GM18526 (cell line): ENCODE results near the gene H2BK1.

Source experiments
- POLR2A ChIP-seq: IDR thresholded peaks from 3 replicates; pipeline ENCODE4 v1.6.1; 2011; ENCODE audit not compliant: insufficient read length; ENCODE audit errors: extremely low read depth

The H2BK1 gene

GRCh38 chr7:151204383-151205032 lies 5.8 kb downstream of the H2BK1 start:
- no peak for TF ChIP-seq POLR2A

DNA sequence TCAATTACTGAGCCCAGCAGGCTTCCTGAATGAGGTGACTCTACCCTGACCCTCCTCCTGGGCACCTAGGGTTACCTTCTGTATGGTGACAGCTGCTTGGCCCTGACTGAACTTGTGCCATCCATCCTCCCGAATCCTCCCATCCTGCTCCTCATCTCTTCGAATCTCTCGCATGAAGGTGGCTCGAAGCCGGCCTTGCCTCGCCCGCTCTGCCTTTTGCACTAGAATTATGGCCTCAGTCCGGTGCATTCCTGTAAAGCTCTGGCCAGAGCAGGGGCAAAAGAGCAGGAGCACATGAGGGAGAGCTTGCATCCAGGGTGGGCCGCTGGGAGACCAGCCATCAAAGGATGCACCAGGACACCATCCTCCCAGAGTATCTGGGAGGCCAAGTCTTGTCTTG lies 7.5 kb downstream of the H2BK1 start:
- TF ChIP-seq POLR2A, result no peak

DNA sequence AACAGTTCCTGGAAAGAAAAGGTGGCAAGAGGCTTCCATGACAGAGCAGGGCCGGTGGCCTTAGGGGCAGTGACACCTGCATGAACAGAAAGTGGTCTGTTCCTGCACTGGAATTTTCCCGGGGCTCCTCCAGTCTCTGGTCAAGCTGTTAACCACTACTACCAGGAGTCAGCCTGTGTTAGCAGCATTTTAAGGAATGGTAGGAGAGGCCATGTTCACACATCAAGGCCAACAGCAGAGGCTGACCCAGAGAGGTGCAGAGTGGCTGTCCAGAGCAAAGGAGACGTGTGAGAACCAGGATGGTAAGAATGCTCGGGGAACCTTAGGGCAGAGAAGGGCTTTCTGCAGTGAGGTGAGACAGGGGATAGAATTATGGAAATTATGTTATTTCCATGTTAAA lies 8.5 kb downstream of the H2BK1 start:
- TF ChIP-seq POLR2A, result no peak

DNA sequence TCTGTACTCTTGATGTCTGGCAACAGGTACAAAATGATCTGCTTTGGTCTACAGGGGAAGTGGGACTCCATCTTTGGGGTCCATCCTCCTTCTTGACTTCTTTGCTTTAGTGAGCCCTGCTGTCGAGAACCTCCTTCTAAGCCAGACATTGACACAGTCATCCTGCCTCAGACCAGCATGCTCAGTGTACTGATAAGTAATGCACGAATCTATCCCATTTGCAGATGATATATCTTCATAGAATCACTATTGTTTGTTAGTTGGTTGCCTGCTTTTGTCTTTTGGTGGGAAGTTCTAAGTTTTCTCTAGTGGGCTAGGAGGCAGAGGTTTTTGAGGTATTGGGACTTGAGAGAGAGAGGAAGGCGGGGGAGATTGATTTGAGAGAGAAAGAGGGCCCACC lies 8.9 kb downstream of the H2BK1 start:
- no peak for TF ChIP-seq POLR2A

GRCh38 chr7:151198945-151199848 lies 11.1 kb downstream of the H2BK1 start:
- TF ChIP-seq POLR2A, result no peak

DNA sequence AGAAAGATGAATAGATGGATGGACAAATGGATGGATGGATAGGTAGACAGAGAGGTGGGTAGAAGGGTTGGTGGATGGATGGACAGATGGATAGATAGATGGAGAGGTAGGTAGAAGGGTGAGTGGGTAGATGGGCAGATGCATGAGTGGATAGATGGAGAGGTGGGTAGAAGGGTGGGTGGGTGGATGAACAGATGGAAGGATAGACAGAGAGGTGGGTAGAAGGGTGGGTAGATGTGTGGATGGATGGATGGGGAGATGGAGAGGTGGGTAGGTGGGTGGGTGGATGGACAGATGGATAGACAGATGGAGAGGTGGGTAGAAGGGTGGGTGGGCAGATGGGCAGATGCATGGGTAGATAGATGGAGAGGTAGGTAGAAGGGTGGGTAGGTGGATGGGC lies 12.4 kb downstream of the H2BK1 start:
- no peak for TF ChIP-seq POLR2A

DNA sequence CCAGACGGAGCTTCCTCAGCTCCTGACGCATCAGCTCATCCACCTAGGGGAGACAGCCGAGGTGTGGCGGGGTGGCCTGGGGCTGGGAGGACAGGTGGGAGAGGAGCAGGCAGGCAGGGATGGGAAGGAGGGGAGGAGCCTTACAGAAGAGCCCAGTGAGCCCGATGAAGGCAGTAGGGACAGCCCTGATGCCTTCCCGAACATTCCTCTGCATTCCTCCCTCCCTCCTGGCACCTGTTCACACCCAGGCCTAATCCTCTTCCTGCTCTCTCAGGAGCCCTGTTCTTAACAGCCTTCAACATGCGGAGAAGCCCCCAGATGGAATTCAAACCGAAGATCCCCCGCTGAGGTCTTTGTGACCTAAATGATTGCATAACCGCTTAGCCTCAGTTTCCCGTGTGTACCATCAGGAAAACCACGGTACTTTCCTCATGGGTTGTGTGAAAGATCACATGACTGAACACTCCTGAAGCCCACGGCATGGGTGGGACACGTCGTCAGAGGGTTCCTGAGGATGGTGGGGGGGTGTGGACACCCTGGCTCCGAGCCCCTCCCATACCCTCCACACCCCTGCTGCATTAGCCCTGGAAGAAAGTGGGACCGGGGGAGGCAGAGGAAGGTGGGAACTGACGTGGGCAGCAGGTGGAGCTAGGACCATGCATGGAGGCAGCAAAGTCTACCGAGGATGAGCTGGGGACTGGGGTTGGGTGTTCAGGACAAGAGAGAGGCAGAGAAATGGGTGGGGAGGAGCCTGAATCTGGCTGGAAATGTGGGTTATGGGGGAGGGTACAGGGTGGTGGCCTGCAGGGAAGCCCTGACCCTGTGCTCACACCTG lies 14.5 kb downstream of the H2BK1 start:
- TF ChIP-seq POLR2A, result no peak

DNA sequence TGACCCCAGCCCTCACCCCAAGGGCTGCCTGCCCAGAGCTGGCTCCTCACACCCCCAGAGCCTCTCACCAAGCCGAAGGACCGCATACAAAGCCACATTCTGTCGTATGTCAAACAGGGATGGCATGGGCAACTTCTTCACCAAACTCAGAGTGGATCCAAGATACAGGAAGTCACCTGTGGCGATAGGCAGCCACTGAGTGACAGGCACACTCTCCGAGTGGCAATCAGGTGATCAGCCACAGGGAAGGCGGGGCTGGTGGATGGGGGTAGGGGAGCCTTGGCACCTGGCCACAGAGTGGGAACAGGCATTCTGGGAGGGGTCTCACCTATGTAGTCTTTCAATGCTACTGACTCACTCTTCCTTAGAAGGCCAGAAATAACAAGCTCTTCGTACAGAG lies 16.1 kb downstream of the H2BK1 start:
- TF ChIP-seq POLR2A, result no peak

GRCh38 chr7:151193203-151193978 lies 16.9 kb downstream of the H2BK1 start:
- TF ChIP-seq POLR2A, result no peak

DNA sequence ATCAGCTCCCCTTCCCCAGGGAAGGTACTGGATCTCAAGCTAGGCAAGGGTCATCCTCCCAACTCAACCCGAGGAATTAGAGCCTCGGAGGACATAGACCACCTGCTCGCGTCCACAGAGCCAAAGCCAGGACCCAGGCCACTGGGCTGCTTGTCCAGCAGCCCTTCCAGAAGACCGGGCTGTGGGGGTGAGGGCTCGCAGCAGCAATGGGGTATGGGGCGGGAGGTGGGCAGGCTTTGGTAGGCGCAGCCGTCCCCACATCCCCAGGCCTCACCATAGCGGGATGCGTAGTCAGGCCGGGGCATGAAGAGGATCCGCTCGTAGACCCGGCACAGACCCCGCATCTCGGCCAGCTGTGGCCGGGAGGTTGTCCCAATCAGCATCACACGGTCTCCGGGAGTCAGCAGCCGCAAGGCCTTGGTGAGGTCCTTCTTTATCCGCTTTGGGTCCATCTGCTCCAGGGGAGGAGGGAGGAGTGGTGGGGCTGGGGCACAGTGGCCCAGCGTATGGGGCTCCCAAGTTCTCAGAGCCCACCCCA lies 18.2 kb downstream of the H2BK1 start:
- TF ChIP-seq POLR2A, result no peak

DNA sequence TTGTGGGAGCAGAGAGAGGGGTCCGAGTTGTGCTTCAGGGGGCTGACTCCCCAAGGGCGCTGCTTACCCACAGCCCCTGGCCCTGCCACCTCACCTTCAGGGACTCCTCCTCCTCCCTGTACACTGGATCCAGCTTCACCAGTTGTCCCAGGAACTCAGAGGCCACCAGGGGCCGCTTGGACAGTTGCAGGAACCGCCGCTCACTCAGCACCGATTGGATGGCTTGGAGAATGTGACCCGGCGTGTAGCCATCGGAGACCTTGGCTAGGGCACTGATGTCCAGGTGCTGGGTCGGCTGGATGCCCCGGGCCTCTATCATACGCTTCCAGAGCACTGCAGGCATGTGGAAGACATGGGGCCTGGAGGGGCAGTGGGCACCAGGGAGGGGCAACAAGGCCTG lies 18.7 kb downstream of the H2BK1 start:
- TF ChIP-seq POLR2A, result no peak

- no peak for TF ChIP-seq POLR2A
These were observed 21.2 kb downstream of the H2BK1 start for GRCh38 chr7:151189038-151189437.

DNA sequence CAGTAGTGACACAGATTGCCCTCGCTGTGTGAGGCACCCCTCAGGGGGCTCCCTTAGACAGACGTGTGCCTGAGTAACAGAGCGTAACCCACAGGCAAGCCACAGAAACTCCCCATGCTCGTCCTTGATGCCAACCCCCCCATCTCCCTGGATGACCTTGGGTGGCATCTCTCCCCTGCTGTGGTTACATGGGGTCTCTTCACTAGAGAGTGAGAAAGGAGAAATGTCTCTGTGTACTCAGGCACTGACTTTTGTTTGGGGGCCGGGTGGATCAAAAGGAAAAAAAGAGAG lies 22.1 kb downstream of the H2BK1 start:
- no peak for TF ChIP-seq POLR2A

GRCh38 chr7:151187409-151188251 lies 22.7 kb downstream of the H2BK1 start:
- no peak for TF ChIP-seq POLR2A
